ENCODE measurements around the gene ZNF497. TPM values are rescaled to one million over a fixed set of nuclear protein-coding genes. Genes with fewer than 3 reads are reported as not detected.

ZNF497 gene
- total and polyA plus RNA-seq, 9 of the 15 experiments (the other 6 are each of a cell fraction or from before 2014, with no cell fraction given) = 0.06 to 0.98 (median 0.44) TPM; not detected in 1

- TF ChIP-seq ZNF318 (IDR thresholded peaks at IDR 0.05; ENCODE audit: borderline replicate concordance in 1 of 2, low read depth in 1 of 2) (no peak), MBD1 (CRISPR knock-in tag; IDR thresholded peaks at IDR 0.05) (no peak), SLC30A9 (CRISPR knock-in tag; IDR thresholded peaks at IDR 0.05) (no peak), E2F1 (CRISPR knock-in tag; IDR thresholded peaks at IDR 0.05) (peak; percentile 76), ZNF76 (CRISPR knock-in tag; IDR thresholded peaks at IDR 0.05; ENCODE audit: borderline replicate concordance) (no peak; the same call in 1 of the 2 replicates), IRF1 (CRISPR knock-in tag; IDR thresholded peaks at IDR 0.05; ENCODE audit: borderline replicate concordance) (no peak), ZBTB17 (CRISPR knock-in tag; IDR thresholded peaks at IDR 0.05) (0 out of 2 replicates have a peak, but pooled peaks have one; percentile 20), ZHX1 (conservative IDR thresholded peaks at IDR 0.05; ENCODE audit: low read length) (0 out of 2 replicates have a peak, but pooled peaks have one; percentile 32), BDP1 (IDR thresholded peaks at IDR 0.05; ENCODE audit: insufficient read depth, insufficient read length) (no peak), KDM2B (CRISPR knock-in tag; IDR thresholded peaks at IDR 0.05) (no peak), GABPB2 (CRISPR knock-in tag; conservative IDR thresholded peaks at IDR 0.05) (no peak)
These were observed at the start of gene ZNF497 (continued) for GRCh38 chr19:58362272-58362994.

Measured in K562 (cell line).